GM10266 (cell line): Measurements from ENCODE around the gene RPS19BP1.

ENCODE experiments used
- DNase-seq: peaks from one replicate; pipeline ENCODE4 v3.0.0; 2012; ENCODE audit errors: extremely low spot score
- TF ChIP-seq, protein P1 (sequence below): IDR thresholded peaks from 2 replicates; pipeline ENCODE4 v1.5.1; 2012; ENCODE audit warnings: mild to moderate bottlenecking, low read depth; ENCODE audit not compliant: control insufficient read depth, insufficient read depth; ENCODE audit errors: missing control alignments

RPS19BP1 gene

DNA sequence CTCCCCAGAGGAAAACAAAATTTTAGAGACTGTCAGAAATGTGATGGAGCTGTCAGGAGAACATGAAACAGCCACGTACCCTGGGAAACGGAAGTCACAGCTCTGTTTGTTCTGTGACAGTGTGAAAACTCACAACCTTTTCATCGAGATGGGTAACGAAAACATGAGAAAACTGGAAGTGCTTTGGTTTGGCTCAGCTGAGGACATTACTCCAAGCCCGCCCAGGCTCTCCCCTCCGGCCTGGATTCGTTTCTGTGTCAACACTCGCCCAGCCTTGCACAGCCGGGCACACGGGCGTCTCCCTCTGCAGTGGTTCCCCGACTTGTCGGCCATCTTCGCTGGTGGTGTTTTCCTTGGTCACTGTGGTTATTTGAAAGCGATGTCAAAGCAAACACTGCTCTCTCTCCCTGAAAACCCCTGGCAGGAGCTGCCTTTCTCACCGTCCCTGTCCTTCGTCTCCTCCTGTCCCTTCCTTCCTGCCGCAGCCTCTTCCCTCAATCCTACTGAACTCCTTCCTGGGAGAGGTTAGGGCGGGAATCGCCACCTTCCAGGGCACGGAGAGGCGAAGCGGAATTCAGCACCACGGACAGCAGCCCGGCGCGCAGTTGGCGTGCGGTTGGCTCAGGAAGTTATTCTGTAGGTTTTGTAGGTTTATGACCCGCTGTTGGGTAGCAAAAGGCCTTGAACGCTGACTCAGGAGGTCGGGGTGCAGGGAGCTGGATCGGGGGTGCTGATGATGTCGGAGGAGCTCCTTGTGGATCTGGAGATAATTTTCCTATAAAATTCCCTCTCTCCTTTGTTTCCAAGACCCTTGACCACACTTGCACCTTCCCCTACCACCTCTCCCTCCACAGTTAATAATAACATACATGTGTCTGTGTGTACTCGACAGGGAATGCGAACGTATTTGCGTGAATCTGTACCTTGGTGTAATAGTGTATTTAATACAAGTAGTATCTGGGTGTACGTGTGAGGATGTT is 13.1 kb upstream of the RPS19BP1 start:
- DNase-seq, result no peak
- TF ChIP-seq, protein P1, sequence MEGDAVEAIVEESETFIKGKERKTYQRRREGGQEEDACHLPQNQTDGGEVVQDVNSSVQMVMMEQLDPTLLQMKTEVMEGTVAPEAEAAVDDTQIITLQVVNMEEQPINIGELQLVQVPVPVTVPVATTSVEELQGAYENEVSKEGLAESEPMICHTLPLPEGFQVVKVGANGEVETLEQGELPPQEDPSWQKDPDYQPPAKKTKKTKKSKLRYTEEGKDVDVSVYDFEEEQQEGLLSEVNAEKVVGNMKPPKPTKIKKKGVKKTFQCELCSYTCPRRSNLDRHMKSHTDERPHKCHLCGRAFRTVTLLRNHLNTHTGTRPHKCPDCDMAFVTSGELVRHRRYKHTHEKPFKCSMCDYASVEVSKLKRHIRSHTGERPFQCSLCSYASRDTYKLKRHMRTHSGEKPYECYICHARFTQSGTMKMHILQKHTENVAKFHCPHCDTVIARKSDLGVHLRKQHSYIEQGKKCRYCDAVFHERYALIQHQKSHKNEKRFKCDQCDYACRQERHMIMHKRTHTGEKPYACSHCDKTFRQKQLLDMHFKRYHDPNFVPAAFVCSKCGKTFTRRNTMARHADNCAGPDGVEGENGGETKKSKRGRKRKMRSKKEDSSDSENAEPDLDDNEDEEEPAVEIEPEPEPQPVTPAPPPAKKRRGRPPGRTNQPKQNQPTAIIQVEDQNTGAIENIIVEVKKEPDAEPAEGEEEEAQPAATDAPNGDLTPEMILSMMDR, result no peak

DNA sequence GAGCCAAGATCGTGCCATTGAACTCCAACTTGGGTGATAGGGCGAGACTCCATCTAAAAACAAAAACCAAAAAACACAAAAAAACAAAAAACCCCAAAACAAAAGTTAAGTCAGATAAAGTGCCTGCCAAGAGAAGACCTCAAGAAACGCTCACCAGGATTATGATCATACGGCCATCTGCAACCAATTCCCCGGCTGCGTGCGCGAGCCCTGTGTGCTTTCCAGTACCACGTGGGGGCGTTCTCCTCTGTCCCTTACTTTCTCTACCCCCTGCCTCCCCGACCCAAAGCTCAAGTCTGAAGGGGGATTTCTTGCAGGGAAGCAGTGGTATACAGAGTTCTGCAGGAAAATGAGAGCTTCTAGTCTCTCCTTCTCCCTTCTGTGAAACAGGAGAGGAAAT is 10.5 kb upstream of the RPS19BP1 start:
- TF ChIP-seq, protein P1, result peak; percentile 44
- DNase-seq, result no peak

DNA sequence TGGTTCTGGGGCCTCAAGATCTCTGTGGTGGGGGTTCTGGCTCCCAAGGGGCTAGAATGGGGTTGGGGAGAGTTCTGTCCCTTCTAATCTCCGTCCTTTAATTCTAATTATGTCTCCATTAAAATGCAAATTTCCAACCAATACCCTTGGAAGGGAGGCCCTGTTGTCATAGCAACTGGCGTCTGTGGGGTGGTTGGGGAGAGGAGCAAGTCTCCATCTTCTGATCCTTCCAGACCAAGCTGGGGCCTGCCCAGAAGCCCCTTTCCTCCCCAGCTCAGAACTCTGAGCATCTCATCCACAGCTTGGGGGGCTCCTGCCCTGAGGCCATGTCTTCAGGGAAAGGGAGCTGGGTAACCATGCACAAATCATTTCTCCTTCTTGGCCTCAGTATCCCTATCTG is 5.4 kb upstream of the RPS19BP1 start:
- no peak for DNase-seq
- TF ChIP-seq, protein P1, result no peak

DNA sequence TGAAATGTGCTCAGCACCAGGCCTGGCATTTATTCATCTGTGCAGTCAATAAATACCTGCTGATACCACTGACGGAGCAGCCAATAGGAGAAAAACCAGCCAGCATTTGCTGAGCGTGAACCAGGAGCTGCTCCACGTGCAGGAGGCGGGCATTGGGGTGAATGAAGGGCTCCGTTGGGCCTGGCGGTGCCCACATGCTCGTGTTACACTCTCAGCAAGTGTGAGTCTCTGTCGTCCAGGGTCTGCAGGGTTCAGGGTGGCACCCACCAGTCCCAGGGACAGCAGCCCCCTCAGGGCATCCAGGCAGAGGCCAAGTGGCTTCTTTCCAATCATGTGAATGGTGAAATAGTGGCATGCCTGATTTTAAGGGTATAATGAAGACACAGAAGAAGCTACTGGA is 4.2 kb upstream of the RPS19BP1 start:
- TF ChIP-seq, protein P1, result no peak
- no peak for DNase-seq

DNA sequence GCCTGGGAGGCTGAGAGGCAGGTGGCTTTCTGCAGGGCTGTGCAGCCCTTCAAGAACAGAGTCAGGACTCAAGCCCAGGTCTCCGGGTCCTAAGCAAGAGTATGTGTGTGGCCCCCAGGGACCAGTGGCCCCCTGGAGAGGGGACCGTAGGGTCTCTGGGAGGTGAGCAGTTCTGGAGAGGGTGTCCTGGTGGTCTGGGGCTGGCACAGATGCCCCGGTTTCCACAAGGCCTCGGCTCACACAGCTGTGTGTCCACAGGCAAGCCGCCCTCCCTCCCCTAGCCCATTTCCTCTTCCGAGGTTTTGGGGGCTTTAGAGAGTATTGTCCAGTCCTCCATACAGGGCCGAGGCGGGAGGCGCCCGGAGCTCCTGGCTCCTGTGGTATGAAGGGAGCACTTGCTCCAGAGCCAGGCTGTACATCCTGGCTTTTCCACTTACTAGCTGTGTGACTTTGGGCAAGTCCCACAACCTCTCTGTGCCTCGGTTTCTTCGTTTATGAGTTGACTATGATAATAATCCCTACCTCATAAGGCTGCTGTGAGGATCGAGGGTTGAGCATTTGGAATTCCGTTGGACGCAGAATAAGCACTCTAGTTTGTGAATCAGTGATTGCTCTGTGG is 3.4 kb upstream of the RPS19BP1 start:
- TF ChIP-seq, protein P1, result no peak
- DNase-seq, result no peak

DNA sequence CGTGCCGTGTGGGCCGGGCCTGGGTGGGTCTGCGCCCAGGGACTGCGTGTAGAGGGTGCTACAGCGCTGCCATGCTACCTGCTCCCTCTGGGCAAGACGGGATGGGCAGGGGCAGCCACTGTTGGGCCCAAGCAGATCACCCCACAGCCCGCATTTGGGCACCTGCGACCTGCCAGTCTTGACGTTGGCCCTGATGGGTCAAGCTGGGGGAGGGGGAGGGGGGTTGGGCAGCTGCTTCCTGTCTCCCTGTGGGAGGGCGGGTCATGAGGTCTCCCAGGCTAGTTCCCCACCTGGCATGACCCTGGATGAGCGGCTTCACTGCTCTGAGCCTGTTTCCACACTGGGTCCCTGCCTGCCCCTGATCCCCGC is 2.8 kb upstream of the RPS19BP1 start:
- no peak for DNase-seq
- TF ChIP-seq, protein P1, result no peak

DNA sequence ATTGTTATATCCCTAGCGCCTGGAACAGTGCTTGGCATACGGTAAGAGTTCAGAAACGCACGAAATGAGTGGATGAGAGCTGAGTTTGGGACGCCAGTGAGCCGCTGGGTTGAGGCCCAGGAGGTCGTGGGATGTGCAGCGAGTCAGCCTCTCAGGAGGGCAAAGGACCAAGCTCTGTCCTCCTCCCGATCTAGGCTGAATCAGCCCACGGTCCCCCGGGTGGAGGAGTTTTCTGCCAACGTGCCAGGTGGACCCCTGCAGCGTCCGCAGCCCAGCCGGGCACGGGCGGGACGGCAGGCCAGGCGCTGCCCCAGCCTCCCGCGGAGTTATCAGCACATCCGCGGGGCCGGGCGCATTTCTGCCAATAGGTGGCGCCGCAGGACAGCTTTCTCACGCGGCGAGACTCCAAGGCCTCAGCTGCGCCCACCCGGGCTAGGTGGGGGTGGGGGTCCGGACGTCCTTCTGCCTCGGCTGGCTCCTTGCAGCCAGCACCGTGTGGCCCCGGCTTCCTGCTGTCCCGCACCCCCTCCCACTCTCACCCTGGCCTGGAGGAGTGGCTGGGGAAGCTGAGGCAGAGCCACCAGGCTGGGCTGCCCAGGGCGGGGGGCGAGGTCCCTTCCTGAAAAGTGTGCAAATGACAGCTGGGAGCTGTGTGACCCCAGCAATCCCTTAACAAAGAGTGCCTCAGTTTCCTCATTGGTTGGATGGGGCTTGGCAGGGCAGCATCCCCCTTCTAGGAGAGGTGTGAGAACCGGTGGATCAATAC is 2.2 kb upstream of the RPS19BP1 start:
- peak; percentile 75 for DNase-seq
- TF ChIP-seq, protein P1, result peak; percentile 91
